Hepatocyte (in vitro differentiated cells): ENCODE results near the gene TAF12. TPM values are rescaled to one million over a fixed set of nuclear protein-coding genes. Genes with fewer than 3 reads are reported as not detected.
A peak's percentile ranks its signal among the peaks of the same experiment; 100 is the strongest.
"Not testable (repeated sequence)": the region's sequence is repeated elsewhere in the genome, so short reads cannot be mapped to it uniquely, and the experiment has no call there.

ENCODE experiments used
- DNase-seq: peaks from one replicate; pipeline ENCODE4 v3.0.0-alpha.2; 2016; ENCODE audit warnings: low spot score
- H2AFZ ChIP-seq: fragments of 200-600 bp; sonication (generic); 2 replicates; pipeline ENCODE4 v1.6.0; 2016; ENCODE audit warnings: antibody characterized with exemption, mild to moderate bottlenecking
- H3K27ac ChIP-seq: fragments of 200-600 bp; sonication (generic); 2 replicates; pipeline ENCODE4 v1.5.1; 2016; ENCODE audit warnings: mild to moderate bottlenecking
- H3K27me3 ChIP-seq: fragments of 200-600 bp; sonication (generic); 2 replicates; pipeline ENCODE4 v1.6.1; 2016
- H3K36me3 ChIP-seq: fragments of 200-600 bp; sonication (generic); replicated peaks from 2 replicates; pipeline ENCODE4 v1.5.1; 2016; ENCODE audit warnings: low read depth; ENCODE audit not compliant: insufficient read depth
- H3K4me1 ChIP-seq: fragments of 200-600 bp; sonication (generic); 2 replicates; pipeline ENCODE4 v1.5.1; 2016; ENCODE audit warnings: mild to moderate bottlenecking, moderate library complexity; ENCODE audit not compliant: insufficient read depth
- H3K4me2 ChIP-seq: fragments of 200-600 bp; sonication (generic); 2 replicates; pipeline ENCODE4 v1.6.0; 2016
- H3K4me3 ChIP-seq: fragments of 200-600 bp; sonication (generic); 2 replicates; pipeline ENCODE4 v1.5.1; 2016; ENCODE audit warnings: mild to moderate bottlenecking
- H3K79me2 ChIP-seq: fragments of 200-600 bp; sonication (generic); 2 replicates; pipeline ENCODE4 v1.6.0; 2017; ENCODE audit warnings: mild to moderate bottlenecking
- H3K9me2 ChIP-seq: fragments of 200-600 bp; sonication (generic); replicated peaks from 2 replicates; pipeline ENCODE4 v1.6.0; 2017; ENCODE audit warnings: mild to moderate bottlenecking; ENCODE audit not compliant: insufficient read depth
- H3K9me3 ChIP-seq: fragments of 200-600 bp; sonication (generic); 2 replicates; pipeline ENCODE4 v1.5.1; 2016; ENCODE audit warnings: low read depth, mild to moderate bottlenecking
- H4K20me1 ChIP-seq: fragments of 200-600 bp; sonication (generic); 2 replicates; pipeline ENCODE4 v1.6.0; 2016; ENCODE audit warnings: mild to moderate bottlenecking; ENCODE audit not compliant: insufficient read depth, poor library complexity, severe bottlenecking
- EZH2 ChIP-seq: fragments of 200-600 bp; sonication (generic); IDR thresholded peaks from 2 replicates; pipeline ENCODE4 v1.6.1; 2016; ENCODE audit warnings: antibody characterized with exemption, mild to moderate bottlenecking, borderline replicate concordance
- EZH2phosphoT487 ChIP-seq: fragments of 200-600 bp; sonication (generic); IDR thresholded peaks from one replicate; pipeline ENCODE4 v1.6.1; 2018; ENCODE audit warnings: antibody characterized with exemption, mild to moderate bottlenecking, low read depth, moderate library complexity; ENCODE audit not compliant: unreplicated experiment, severe bottlenecking
- WGBS: methylation state at CpG from one replicate; pipeline ENCODE4 v1.1.6; 2016; ENCODE audit warnings: low lambda C conversion rate; ENCODE audit errors: missing lambda C conversion rate; 5-methylcytosine and 5-hydroxymethylcytosine counted together
- polyA plus RNA-seq: library from polyadenylated mRNA; unstranded; fragments of >200 nt; fragmentation: Nextera tagmentation; extraction: Ambion mirVana; gene quantifications from 2 replicates; pipeline ENCODE4 v1.2.1, GENCODE V29; 2016
- total RNA-seq: library from RNA; depleted of rRNA; stranded (reverse); fragments of >200 nt; gene quantifications from 2 replicates; pipeline ENCODE4 v1.2.3, GENCODE V29; 2014
- TF ChIP-seq, protein P1 (sequence below): fragments of 200-600 bp; sonication (generic); IDR thresholded peaks from 2 replicates; pipeline ENCODE4 v1.5.1; 2016; ENCODE audit warnings: antibody characterized with exemption, mild to moderate bottlenecking; ENCODE audit not compliant: poor library complexity

The TAF12 gene
- total and polyA plus RNA-seq, 2 experiments from 2014 or later = 26.5 to 35.0 TPM

DNA sequence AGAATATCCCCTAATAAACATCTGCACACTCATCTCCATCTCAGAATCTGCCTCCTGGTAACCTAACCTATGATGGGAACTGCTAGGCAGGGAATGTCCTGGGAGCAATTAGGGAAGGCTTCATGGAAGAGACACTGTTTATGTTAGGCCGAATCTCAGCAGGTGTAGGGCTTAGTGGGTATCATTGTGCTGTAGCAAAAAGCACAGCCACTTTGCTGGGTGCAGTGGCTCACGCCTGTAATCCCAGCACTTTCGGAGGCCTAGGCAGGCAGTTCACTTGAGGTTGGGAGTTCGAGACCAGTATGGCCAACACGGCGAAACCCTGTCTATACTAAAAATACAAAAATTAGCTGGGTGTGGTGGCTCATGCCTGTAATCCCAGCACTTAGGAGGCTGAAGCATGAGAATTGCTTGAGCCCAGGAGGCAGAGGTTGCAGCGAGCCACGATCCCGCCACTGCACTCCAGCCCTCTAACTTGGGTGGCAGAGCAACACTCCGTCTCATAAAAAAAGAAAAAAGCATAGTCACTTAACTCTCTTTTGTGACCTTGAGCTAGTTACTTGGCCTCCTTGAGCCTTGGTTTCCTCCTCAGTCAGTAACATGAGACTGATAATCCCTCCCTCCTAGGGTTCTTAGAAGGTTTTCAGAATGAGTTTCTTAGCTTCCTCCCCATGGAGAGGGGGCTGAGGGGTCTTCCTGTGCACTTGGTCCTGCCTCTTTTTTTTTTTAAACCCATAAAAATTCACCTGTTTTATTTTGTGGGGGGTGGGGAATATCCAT, 47.3 kb downstream of the TAF12 start:
- Histone ChIP-seq H3K4me1 (peaks cover 7% of the 10 kb centered on the region), H3K4me2 (no peak overlapping the region), H3K27me3 (no peaks in the 10 kb centered on the region), H3K36me3 (no peaks in the 10 kb centered on the region), H3K9me3 (no peaks in the 10 kb centered on the region), H3K9me2 (no peaks in the 10 kb centered on the region), H2AFZ (no peak overlapping the region), H3K27ac (no peak overlapping the region), H3K79me2 (no peaks in the 10 kb centered on the region), H4K20me1 (no peaks in the 10 kb centered on the region), H3K4me3 (no peak overlapping the region)
- no peak for DNase-seq
- TF ChIP-seq, protein P1, sequence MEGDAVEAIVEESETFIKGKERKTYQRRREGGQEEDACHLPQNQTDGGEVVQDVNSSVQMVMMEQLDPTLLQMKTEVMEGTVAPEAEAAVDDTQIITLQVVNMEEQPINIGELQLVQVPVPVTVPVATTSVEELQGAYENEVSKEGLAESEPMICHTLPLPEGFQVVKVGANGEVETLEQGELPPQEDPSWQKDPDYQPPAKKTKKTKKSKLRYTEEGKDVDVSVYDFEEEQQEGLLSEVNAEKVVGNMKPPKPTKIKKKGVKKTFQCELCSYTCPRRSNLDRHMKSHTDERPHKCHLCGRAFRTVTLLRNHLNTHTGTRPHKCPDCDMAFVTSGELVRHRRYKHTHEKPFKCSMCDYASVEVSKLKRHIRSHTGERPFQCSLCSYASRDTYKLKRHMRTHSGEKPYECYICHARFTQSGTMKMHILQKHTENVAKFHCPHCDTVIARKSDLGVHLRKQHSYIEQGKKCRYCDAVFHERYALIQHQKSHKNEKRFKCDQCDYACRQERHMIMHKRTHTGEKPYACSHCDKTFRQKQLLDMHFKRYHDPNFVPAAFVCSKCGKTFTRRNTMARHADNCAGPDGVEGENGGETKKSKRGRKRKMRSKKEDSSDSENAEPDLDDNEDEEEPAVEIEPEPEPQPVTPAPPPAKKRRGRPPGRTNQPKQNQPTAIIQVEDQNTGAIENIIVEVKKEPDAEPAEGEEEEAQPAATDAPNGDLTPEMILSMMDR = no peak
- TF ChIP-seq EZH2 = no peak
- TF ChIP-seq EZH2phosphoT487 = no peak
- 88% methylated on average over 10 of the region's 10 CpGs for WGBS

DNA sequence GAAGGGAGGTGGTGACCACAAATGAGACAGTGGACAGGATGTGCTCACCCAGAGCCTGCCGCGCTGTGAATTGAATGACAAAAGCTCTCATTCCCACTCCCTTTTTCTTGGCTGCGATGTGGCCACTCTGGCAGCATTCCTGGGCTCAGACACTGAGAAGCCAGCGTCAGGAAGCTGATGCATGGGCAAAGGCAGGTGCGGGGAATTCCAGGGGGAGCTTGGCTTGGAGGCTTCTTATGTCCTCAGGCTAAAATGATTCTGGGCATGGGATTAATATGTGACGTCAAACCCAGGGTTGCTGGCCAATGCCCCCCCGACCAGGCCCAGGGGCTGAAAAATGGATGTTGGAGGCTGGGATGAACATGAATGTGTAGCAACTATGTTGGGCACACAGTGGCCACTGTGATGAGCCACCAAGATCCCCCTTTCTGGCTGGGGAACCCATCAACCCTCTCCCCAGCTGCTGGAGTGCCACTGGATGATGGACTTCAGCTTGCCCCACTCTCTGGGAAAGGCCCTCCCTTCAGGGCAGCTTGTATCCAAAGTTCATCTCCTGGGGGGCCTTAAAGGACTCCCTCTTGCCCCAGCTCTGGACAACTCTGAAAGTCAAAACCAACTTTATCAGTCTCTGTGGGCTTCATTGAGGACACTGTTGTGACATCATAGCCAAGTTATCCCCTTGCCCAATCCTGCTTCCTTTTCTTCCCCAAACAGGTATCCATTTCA, 48.0 kb downstream of the TAF12 start:
- H3K27ac ChIP-seq, DNase-seq, H4K20me1 ChIP-seq, H3K4me3 ChIP-seq, H3K9me2 ChIP-seq, H3K4me1 ChIP-seq, H2AFZ ChIP-seq, H3K27me3 ChIP-seq, H3K79me2 ChIP-seq, H3K4me2 ChIP-seq, H3K36me3 ChIP-seq, H3K9me3 ChIP-seq: not testable (repeated sequence)
- 84% methylated on average over 7 of the region's 7 CpGs for WGBS

DNA sequence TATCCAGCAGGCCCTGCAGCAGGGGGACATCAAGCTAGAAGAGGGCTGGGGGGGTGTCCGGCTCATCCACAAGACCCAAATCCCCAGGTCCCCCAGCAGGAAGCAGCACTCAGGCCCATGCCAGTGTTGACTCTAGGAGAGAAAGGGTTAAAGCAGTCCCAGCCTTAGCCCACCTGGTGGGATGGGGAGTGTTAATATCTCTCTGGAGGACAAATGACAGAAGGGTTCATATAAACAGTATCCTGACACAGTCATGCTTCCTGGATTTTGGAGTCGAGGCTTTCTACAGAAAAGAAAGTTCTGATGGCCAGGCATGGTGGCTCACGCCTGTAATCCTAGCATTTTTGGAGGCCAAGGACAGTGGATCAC, 48.9 kb downstream of the TAF12 start:
- H3K9me2 ChIP-seq, H3K27ac ChIP-seq, H3K27me3 ChIP-seq, DNase-seq, H4K20me1 ChIP-seq, H2AFZ ChIP-seq, H3K79me2 ChIP-seq, H3K9me3 ChIP-seq, H3K36me3 ChIP-seq, H3K4me3 ChIP-seq, H3K4me2 ChIP-seq, H3K4me1 ChIP-seq: not testable (repeated sequence)
- 78% methylated on average over 2 of the region's 3 CpGs for WGBS

DNA sequence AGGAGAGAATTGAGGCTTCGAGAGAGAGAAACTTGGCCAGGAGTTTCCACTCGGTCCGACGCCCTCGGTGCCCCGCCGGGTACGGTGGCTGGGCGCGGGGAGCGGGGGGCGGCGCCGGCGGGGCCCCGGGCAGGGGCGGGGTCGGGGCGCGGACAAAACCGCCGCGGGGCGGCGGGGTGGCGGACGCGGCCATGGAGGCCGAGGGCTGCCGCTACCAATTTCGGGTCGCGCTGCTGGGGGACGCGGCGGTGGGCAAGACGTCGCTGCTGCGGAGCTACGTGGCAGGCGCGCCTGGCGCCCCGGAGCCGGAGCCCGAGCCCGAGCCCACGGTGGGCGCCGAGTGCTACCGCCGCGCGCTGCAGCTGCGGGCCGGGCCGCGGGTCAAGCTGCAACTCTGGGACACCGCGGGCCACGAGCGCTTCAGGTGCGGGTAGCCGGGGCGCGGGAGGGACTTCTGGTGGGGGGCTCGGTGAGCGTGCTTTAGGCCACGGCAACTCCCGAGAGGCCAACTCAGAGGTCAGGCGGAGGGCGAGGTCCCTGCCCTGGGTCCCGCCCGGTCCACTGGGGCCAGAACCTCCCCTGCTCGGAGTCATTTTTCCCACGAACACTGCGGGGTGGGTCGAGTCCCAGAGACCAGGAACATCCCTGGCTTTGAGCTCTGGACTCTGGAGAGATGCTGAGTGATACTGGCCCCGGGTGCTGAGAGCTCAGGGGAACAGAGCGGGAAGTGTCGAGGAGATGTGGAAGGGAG, 50.4 kb downstream of the TAF12 start:
- Histone ChIP-seq H3K79me2 (no peaks in the 10 kb centered on the region), H3K4me1 (peaks cover 7% of the 10 kb centered on the region), H3K36me3 (no peaks in the 10 kb centered on the region), H3K4me2 (peak overlapping the region; percentile 94), H3K9me2 (no peaks in the 10 kb centered on the region), H3K27ac (peak overlapping the region; percentile 65), H3K9me3 (no peaks in the 10 kb centered on the region), H4K20me1 (no peaks in the 10 kb centered on the region), H3K4me3 (peak overlapping the region; percentile 49), H3K27me3 (no peaks in the 10 kb centered on the region), H2AFZ (peak overlapping the region; percentile 88)
- TF ChIP-seq EZH2 = no peak
- no peak for TF ChIP-seq EZH2phosphoT487
- TF ChIP-seq, protein P1 = no peak
- DNase-seq = peak; percentile 39
- 6% methylated on average over 35 of the region's 81 CpGs for WGBS
